Activated naive CD8-positive, alpha-beta T cell (primary cell): ENCODE measurements around the gene SF3B2.
"Not testable (repeated sequence)": the region's sequence is repeated elsewhere in the genome, so short reads cannot be mapped to it uniquely, and the experiment has no call there.

Source experiments
- H3K27ac Mint-ChIP-seq: one replicate; pipeline ENCODE4 v1.8.0; 2021; ENCODE audit warnings: mixed read lengths
- H3K27me3 Mint-ChIP-seq: one replicate; pipeline ENCODE4 v1.8.0; 2021; ENCODE audit warnings: mixed read lengths
- H3K36me3 Mint-ChIP-seq: one replicate; pipeline ENCODE4 v1.8.0; 2021; ENCODE audit warnings: mixed read lengths
- H3K4me1 Mint-ChIP-seq: one replicate; pipeline ENCODE4 v1.8.0; 2021; ENCODE audit warnings: low read depth, mixed read lengths
- H3K4me3 Mint-ChIP-seq: one replicate; pipeline ENCODE4 v1.8.0; 2021; ENCODE audit warnings: mild to moderate bottlenecking, mixed read lengths
- H3K9me3 Mint-ChIP-seq: one replicate; pipeline ENCODE4 v1.8.0; 2021; ENCODE audit warnings: low read depth, mixed read lengths

The SF3B2 gene

DNA sequence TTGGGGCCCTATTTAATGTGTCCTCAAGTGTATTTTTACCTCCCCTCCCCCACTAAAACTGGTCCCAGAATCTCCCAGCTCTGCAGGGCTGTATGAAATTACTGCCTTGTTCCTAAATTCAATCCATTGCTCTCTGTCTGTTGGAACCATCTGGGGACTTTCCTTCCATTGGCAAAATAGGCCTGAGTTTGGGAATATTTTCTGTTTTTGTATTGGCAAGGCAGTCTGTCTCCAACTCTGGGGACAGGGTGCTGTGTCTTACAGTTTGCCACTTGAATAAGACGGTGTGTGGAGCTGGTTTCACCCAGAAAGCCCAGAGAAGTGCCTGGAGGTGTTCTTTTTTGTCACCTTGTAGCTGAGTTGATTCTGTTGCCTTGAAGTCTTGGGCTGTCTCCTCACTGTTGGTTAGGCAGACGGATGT, 19.2 kb downstream of the SF3B2 start:
- Mint-ChIP-seq H3K4me3 (peak overlapping the region; percentile 96), H3K36me3 (peaks cover 3% of the 10 kb centered on the region), H3K4me1 (peaks cover 80% of the 10 kb centered on the region), H3K27me3 (no peaks in the 10 kb centered on the region), H3K9me3 (no peaks in the 10 kb centered on the region), H3K27ac (peak overlapping the region; percentile 93)

DNA sequence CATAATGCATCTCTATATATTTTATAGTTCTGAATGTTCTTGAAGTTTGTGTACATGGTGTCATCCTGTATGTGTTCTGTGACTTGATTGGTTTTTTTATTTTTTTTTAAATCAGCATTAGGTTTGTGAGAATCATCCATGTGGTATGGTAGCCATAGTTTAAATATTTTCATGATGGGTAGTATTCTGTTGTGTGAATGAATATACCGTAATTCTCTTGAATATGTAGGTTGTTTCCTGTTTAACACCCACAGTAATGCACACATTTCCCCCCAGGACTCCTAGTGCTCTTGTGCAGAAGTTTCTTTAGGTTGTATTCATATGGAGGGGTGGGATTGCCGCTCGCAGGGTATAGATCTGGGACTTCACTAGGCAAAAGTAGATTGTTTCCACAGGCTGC, 19.9 kb downstream of the SF3B2 start:
- Mint-ChIP-seq H3K4me1 (peaks cover 79% of the 10 kb centered on the region), H3K9me3 (no peaks in the 10 kb centered on the region), H3K36me3 (peaks cover 3% of the 10 kb centered on the region), H3K27me3 (no peaks in the 10 kb centered on the region), H3K4me3 (peak overlapping the region; percentile 96), H3K27ac (peak overlapping the region; percentile 93)

DNA sequence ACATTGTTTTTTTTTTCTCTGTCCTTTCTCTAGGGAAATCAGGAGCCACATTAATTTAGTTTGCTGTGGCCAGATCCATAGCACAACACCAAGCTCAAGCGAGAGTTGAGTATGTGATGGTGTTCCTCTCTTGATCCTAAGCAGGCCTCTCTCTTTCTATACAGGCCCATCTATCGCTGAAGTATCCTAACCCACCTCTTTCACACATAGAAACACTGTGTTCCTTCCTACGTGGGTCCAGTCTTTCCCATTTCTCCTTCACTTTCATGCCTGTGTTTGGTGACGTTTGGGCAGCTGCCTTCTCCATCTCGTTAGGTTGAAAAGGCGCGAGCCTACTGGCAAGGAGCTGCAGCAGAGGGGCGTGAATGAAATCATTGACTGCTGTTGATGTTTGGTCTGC, 20.4 kb downstream of the SF3B2 start:
- H3K27me3 Mint-ChIP-seq = no peaks in the 10 kb centered on the region
- H3K4me1 Mint-ChIP-seq = peaks cover 79% of the 10 kb centered on the region
- H3K9me3 Mint-ChIP-seq = no peaks in the 10 kb centered on the region
- H3K36me3 Mint-ChIP-seq = peaks cover 5% of the 10 kb centered on the region
- H3K4me3 Mint-ChIP-seq = peak overlapping the region; percentile 96
- H3K27ac Mint-ChIP-seq = peak overlapping the region; percentile 93

DNA sequence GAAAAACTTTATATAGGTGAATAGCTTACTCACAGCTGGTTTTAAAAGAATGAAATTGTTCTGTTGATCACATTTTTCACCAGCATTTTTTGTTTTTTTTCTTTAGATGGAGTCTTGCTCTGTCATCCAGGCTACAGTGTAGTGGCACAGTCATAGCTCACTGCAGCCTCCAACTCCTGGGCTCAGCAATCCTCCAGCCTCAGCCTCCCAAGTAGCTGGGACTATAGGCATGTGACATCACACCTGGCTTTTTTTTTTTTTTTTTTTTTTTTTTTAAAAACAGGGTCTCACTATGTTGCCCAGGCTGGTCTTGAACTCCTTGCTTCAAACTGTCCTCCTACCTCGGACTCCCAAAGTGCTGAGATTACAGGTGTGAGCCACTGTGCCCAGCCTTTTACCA, 21.5 kb downstream of the SF3B2 start:
- Mint-ChIP-seq H3K27me3 (no peaks in the 10 kb centered on the region), H3K9me3 (no peaks in the 10 kb centered on the region), H3K4me1 (peaks cover 76% of the 10 kb centered on the region), H3K36me3 (peaks cover 7% of the 10 kb centered on the region), H3K27ac (no peak overlapping the region), H3K4me3 (peak overlapping the region; percentile 20)

DNA sequence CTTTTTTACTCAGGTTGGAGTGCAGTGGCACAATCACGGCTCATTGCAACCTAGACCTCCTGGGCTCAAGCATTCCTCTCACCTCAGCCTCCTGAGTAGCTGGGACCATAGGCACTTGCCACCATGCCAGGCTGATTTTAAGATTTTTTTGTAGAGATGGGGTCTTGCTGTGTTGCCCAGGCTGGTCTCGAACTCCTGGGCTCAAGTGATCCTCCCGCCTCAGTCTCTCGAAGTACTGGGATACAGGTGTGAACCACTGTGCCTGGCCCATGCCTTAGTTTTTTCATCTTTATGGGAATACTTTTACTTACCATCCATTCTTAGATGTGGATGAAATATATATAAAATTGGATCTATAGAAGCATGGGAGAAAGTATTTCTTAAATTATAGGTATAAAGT, 23.1 kb downstream of the SF3B2 start:
- Mint-ChIP-seq H3K27ac (peak overlapping the region; percentile 16), H3K9me3 (no peaks in the 10 kb centered on the region), H3K4me1 (peaks cover 84% of the 10 kb centered on the region), H3K36me3 (peaks cover 7% of the 10 kb centered on the region), H3K4me3 (no peak overlapping the region), H3K27me3 (no peaks in the 10 kb centered on the region)

DNA sequence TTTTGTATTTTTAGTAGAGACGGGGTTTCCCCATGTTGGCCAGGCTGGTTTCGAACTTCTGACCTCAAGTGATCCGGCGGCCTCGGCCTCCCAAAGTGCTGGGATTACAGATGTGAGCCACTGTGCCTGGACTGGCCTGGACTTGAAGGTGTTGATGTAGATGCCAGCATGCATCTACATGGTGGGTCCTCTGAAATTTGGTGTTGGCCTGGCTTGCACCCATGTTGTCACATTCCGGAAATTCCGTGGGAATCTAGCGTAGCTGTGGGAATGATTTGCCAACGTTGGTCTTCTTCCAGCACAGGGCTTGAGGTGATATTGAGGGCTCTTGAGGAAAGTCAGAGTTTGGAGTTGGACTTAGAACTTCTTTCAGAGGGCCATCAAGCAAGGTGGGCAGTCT, 24.4 kb downstream of the SF3B2 start:
- Mint-ChIP-seq H3K27ac (no peak overlapping the region), H3K4me1 (peaks cover 90% of the 10 kb centered on the region), H3K36me3 (peaks cover 7% of the 10 kb centered on the region), H3K4me3 (no peak overlapping the region), H3K27me3 (no peaks in the 10 kb centered on the region), H3K9me3 (no peaks in the 10 kb centered on the region)

DNA sequence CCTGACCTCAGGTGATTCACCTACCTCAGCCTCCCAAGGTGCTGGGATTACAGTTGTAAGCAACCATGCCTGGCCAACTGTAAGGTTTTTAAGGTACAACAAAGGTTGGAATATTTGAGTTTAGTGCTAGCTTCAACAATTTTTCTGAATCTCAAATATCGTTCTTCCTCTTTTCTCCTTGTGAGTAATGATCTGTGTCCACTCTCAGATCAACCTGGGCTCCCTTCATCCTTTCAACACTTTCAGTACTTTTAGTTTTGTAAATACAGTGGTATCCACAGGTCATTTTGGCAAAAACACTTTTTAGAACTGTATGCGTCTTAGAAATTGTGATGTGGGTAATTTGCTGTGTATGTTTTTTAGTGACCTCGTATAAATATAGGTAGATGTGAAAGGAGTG, 25.8 kb downstream of the SF3B2 start:
- Mint-ChIP-seq H3K27ac (peak overlapping the region; percentile 96), H3K27me3 (no peaks in the 10 kb centered on the region), H3K4me3 (no peak overlapping the region), H3K9me3 (no peaks in the 10 kb centered on the region), H3K4me1 (peaks cover 86% of the 10 kb centered on the region), H3K36me3 (peaks cover 7% of the 10 kb centered on the region)

DNA sequence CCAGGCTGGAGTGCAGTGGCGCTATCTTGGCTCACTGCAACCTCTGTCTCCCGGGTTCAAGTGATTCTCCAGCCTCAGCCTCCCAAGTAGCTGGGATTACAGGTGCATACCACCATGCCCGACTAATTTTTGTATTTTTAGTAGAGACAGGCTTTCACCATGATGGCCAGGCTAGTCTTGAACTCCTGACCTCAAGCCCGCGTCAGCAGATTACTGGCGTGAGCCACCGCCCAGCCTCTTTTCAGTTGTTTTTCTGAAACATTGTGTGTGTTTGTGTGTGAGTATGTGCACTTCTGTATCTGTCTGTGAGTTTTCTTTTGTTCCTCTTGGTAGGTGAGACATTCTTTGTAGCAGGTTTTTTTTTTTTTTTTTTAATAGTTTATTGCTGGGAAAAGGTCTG, 26.8 kb downstream of the SF3B2 start:
- Mint-ChIP-seq H3K4me3 (peak overlapping the region; percentile 24), H3K4me1 (peaks cover 87% of the 10 kb centered on the region), H3K27ac (peak overlapping the region; percentile 96)
- H3K9me3 Mint-ChIP-seq, H3K36me3 Mint-ChIP-seq, H3K27me3 Mint-ChIP-seq: not testable (repeated sequence)

DNA sequence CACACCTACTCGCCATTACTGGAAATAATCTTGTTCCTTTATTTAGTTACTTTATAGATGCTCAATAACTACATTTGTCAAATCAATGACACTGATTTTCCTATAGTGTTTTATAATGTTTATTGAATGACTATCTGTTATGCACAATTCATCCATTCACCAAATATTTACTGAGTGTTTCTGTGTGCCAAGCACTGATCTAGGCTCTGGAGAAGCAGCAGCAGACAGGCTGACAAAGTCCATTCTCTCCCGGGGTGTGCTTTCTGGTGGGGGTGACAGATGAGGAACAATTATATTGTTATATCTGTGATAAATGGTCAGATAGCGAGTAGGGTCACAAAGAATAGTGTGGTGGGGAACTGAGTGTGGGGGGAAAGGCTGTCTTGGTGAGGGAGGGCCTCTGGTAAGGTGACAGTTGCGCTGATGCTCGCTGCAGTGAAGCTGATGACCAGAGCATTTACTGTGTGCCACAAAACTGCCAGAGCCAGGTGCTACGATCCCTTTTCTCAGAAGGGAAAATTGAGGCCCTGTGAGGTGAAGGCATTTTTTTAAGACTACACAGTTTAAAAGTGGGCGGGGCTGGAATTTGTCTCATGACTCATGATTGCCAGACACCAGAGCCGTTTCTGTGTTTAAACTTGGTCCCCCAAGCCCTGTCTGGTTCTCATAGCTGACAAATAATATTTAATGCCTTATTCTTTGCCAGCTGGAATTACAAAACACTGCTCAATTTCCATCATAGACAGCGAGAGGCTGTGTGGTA, 28.1 kb downstream of the SF3B2 start:
- peaks cover 4% of the 10 kb centered on the region for H3K36me3 Mint-ChIP-seq
- no peaks in the 10 kb centered on the region for H3K9me3 Mint-ChIP-seq
- H3K4me1 Mint-ChIP-seq = peaks cover 90% of the 10 kb centered on the region
- no peaks in the 10 kb centered on the region for H3K27me3 Mint-ChIP-seq
- H3K4me3 Mint-ChIP-seq = peak overlapping the region; percentile 84
- H3K27ac Mint-ChIP-seq = peak overlapping the region; percentile 96

DNA sequence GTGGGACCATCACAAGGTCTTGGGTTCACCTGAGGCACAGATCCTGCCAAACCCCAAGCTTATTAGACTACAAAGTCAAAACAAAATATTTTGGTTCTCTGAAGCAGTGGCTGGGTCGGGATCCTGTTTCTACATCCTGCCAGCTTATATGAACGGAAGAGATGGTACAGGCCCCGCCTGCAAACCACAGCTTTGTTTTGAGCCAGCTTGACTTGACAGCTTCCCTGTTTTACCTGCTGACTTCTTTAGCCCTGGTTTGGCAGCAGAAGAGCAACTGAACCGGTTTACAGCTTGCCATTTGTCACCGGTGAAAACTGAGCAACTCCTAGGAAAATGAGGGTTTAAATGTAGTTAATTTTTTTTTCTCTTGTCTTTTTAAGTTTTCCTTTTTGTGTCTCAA, 29.3 kb downstream of the SF3B2 start:
- Mint-ChIP-seq H3K9me3 (no peaks in the 10 kb centered on the region), H3K27ac (peak overlapping the region; percentile 96), H3K27me3 (no peaks in the 10 kb centered on the region), H3K4me3 (peak overlapping the region; percentile 84), H3K4me1 (peaks cover 87% of the 10 kb centered on the region), H3K36me3 (peaks cover 4% of the 10 kb centered on the region)

DNA sequence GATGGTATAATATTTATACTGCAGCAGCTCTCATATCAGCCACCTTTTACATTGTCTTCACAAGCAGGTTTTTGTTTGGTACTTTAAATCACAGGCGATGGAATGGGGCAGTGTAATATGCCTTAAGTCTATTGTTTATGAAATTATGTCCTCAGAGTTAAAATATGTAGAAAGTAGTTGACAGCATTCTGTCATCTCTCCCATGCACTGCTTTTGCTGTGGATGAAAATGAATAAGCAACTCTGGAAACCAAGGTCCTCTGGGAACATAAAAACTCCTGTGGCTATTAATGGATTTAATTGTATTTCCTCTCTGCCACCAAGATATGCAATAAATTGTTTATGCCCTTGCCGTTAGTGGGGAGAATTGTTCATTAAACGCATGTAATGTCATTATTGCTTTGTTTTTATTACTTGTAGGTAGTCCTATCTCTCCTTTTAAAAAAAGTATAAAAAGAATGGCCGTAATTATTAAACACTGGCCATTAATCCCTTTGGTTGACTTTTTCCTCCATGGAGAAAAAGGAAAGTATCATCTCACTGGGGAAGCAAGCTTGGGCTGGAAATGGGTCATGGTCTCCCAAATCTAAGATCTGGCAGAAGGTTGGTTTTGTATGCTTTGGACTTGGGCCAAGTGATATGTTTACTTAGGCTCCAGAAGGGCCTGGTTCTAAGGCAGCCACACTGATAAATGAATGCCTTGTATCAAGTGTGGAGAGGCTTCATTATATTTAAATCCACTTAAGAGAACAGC, 31.0 kb downstream of the SF3B2 start:
- H3K27me3 Mint-ChIP-seq = no peaks in the 10 kb centered on the region
- no peaks in the 10 kb centered on the region for H3K9me3 Mint-ChIP-seq
- peak overlapping the region; percentile 96 for H3K27ac Mint-ChIP-seq
- no peaks in the 10 kb centered on the region for H3K36me3 Mint-ChIP-seq
- peaks cover 89% of the 10 kb centered on the region for H3K4me1 Mint-ChIP-seq
- peak overlapping the region; percentile 30 for H3K4me3 Mint-ChIP-seq

DNA sequence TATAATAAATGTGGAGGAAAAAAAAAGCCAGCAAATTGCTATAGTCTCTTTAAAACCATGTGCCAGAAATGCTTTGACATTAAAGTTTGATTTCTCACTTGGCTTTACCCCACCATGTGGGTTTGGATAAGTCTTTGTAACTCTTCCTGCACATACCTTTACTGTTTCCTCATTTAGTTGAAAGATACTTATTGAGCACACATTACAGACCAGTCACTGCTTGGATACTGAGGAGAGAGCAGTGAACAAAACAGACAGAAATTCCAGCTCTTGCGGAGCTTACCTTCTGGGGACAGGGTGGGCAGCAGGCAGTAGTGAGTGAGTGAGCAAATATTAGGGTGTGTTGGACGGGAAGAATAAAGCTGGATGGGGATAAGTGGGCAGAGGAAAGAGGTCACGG, 31.6 kb downstream of the SF3B2 start:
- peaks cover 88% of the 10 kb centered on the region for H3K4me1 Mint-ChIP-seq

DNA sequence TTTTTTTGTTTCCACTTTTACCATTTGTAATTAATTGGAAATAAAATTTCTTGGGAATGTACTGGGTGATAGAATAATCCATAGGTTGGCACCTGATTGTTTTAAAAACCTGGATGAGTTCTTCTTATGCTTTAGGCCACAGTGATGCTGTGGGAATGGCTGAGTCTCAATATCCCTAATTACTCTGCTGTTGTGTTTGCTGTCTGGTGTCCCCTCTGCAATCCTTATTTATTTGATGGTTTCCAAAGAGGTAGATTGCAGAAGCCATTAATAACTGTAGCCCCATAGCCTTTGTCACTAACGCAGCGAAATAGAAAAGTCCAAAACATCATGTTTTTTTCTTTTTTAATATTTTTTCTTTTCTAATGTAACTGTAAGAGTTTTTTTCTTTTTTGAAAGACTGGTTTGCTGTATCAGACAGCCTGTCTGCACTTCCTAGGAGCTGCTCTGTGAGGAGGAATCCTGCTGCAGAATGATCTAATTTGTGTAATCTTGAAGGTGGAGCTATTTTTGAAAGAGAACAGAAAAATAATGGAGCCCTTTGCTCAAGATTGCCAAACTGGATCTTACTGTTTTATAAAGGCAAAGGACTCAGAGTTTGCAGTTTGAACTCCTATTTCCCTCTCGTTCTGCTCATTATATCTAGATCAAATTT, 32.8 kb downstream of the SF3B2 start:
- peaks cover 86% of the 10 kb centered on the region for H3K4me1 Mint-ChIP-seq
- peak overlapping the region; percentile 5 for H3K4me3 Mint-ChIP-seq
- peak overlapping the region; percentile 96 for H3K27ac Mint-ChIP-seq
- H3K27me3 Mint-ChIP-seq = no peaks in the 10 kb centered on the region
- no peaks in the 10 kb centered on the region for H3K9me3 Mint-ChIP-seq
- no peaks in the 10 kb centered on the region for H3K36me3 Mint-ChIP-seq

More for the DNA sequence above, 31.6 kb downstream of the SF3B2 start:
- Mint-ChIP-seq H3K36me3 (no peaks in the 10 kb centered on the region), H3K27me3 (no peaks in the 10 kb centered on the region), H3K27ac (peak overlapping the region; percentile 96), H3K9me3 (no peaks in the 10 kb centered on the region), H3K4me3 (peak overlapping the region; percentile 30)

DNA sequence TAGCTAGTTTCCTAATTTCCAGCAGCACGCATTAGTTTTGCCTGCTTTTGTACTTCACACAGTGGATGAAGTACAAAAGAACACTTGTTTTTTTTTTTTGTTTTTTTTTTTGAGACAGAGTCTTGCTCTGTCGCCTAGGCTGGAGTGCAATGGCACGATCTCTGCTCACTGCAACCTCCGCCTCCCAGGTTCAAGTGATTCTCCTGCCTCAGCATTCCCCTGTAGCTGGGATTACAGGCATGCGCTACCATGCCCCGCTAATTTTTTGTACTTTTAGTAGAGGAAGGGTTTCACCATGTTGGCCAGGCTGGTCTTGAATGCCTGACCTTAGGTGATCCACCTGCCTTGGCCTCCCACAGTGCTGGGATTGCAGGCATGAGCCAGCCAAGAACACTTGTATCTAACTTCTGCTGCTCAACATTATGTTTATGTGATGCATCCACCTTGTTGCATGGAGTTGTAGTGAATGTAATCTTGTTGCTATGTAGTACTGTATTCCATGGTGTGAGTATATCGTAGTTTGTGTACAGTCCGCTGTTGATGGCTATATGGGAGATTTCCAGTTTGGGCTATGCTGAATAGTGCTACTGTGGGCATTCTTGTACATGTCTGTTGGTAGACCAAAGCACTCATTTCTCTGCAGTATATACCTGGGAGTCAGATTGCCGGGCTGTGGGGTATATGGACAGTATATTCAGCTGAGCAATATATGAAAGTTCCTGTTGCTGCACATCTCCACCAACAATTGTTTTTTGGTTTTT, 35.2 kb downstream of the SF3B2 start:
- Mint-ChIP-seq H3K4me1 (peaks cover 74% of the 10 kb centered on the region), H3K27ac (peak overlapping the region; percentile 89), H3K4me3 (peak overlapping the region; percentile 63), H3K9me3 (no peaks in the 10 kb centered on the region), H3K27me3 (no peaks in the 10 kb centered on the region), H3K36me3 (no peaks in the 10 kb centered on the region)
